ENCODE data around the gene ILK.

ILK gene

GRCh38 chr11:6610591-6610990 lies 7.0 kb downstream of the ILK start:
- TF ChIP-seq, protein P1, sequence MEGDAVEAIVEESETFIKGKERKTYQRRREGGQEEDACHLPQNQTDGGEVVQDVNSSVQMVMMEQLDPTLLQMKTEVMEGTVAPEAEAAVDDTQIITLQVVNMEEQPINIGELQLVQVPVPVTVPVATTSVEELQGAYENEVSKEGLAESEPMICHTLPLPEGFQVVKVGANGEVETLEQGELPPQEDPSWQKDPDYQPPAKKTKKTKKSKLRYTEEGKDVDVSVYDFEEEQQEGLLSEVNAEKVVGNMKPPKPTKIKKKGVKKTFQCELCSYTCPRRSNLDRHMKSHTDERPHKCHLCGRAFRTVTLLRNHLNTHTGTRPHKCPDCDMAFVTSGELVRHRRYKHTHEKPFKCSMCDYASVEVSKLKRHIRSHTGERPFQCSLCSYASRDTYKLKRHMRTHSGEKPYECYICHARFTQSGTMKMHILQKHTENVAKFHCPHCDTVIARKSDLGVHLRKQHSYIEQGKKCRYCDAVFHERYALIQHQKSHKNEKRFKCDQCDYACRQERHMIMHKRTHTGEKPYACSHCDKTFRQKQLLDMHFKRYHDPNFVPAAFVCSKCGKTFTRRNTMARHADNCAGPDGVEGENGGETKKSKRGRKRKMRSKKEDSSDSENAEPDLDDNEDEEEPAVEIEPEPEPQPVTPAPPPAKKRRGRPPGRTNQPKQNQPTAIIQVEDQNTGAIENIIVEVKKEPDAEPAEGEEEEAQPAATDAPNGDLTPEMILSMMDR (IDR thresholded peaks at IDR 0.05; ENCODE audit: control insufficient read depth, extremely low read depth, insufficient read depth) = no peak
- no peak for DNase-seq (ENCODE audit: low read depth)
- no peak overlapping the region; the same call in 1 of the 2 replicates for H3K4me3 ChIP-seq (ENCODE audit: low read depth, low read length)

- peak overlapping the region; percentile 86 for H3K4me3 ChIP-seq (ENCODE audit: low read depth, low read length)
- no peak for DNase-seq (ENCODE audit: low read depth)
- TF ChIP-seq, protein P1 (IDR thresholded peaks at IDR 0.05; ENCODE audit: control insufficient read depth, extremely low read depth, insufficient read depth) = no peak
These were observed 7.8 kb downstream of the ILK start for GRCh38 chr11:6611092-6611962.

- DNase-seq (ENCODE audit: low read depth) = no peak
- H3K4me3 ChIP-seq (ENCODE audit: low read depth, low read length) = peak overlapping the region; percentile 86
- TF ChIP-seq, protein P1 (IDR thresholded peaks at IDR 0.05; ENCODE audit: control insufficient read depth, extremely low read depth, insufficient read depth) = no peak
These were observed 8.3 kb downstream of the ILK start for GRCh38 chr11:6611963-6612212.

DNA sequence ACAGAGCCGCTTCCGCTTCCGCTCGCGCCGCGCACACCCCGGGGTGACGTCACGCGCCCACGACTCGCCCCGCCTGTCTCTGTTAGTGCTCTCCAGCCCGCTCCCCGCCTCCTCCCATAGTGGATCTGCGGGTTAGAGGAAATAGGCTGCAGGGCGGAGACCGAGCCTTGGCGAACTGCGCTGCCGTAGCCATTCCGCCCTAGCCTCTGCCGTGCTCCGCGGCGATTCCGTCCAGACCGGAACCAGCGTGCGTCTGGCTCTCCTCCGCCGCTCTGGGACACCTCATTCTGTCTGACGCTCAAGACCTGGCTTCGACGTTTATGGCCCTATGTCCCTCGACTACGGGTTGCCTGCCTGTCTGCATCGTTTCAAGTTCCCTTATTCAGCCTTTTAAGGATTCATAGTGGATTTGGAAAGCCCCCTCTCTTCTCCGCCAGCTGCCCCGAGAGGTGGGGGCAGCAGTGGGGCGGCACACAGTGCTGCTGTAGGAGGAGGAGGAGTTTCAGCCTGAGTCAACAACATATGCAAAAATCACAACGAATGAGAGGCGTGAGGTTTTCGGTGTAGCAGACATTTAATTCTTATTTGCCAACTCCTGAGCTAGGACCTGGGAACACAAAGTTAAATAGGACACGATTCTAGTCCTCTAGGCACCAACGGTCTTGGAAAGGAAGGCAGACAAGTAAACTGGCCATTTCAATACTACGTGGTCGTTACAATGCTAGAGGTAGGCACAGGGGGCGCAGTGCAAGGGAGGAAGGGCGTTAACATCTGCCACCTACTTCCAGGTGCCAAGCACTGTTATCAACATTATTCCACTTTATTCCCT lies 8.9 kb downstream of the ILK start, which contains the start of gene TAF10:
TSS of gene TAF10 (minus strand) at position 4 of the 829 bp plus-strand sequence. CDS start 27 bp downstream, outside the sequence.
- H3K4me3 ChIP-seq (ENCODE audit: low read depth, low read length) = peak within 1 kb of the TSS; percentile 86
- DNase-seq (ENCODE audit: low read depth) = peak; percentile 88
- TF ChIP-seq, protein P1 (IDR thresholded peaks at IDR 0.05; ENCODE audit: control insufficient read depth, extremely low read depth, insufficient read depth) = peak; percentile 48

- peak overlapping the region; percentile 86 for H3K4me3 ChIP-seq (ENCODE audit: low read depth, low read length)
- TF ChIP-seq, protein P1 (IDR thresholded peaks at IDR 0.05; ENCODE audit: control insufficient read depth, extremely low read depth, insufficient read depth) = no peak
- DNase-seq (ENCODE audit: low read depth) = no peak
These were observed 9.9 kb downstream of the ILK start for GRCh38 chr11:6613496-6613895.

GRCh38 chr11:6614446-6614845 lies 10.9 kb downstream of the ILK start:
- H3K4me3 ChIP-seq (ENCODE audit: low read depth, low read length) = no peak overlapping the region
- TF ChIP-seq, protein P1 (IDR thresholded peaks at IDR 0.05; ENCODE audit: control insufficient read depth, extremely low read depth, insufficient read depth) = no peak
- DNase-seq (ENCODE audit: low read depth) = no peak
